Ovary (tissue), 3 donors: ENCODE measurements around the gene MED27.

ENCODE experiments used
- CTCF ChIP-seq, 3 donors: fragments of 450-650 bp in 2 of 3; fragments of 200-600 bp in 1 of 3; IDR thresholded peaks; one replicate each; pipeline versions ENCODE4 v1.5.1 to v1.8.0; 2016 to 2022; ENCODE audit warnings: antibody characterized with exemption in 3 of 3, mild to moderate bottlenecking in 1 of 3
- EP300 ChIP-seq: sonication (generic); formaldehyde crosslinking; IDR thresholded peaks from one replicate; pipeline ENCODE4 v1.6.1; 2017; ENCODE audit warnings: antibody characterized with exemption
- POLR2A ChIP-seq: fragments of 450-650 bp; IDR thresholded peaks from one replicate; pipeline ENCODE4 v1.6.1; 2017; ENCODE audit warnings: antibody characterized with exemption, mild to moderate bottlenecking, moderate library complexity
- donor health status: DM: no; HTN: no; CAD: no.

GRCh38 chr9:131815970-131816873, 263.4 kb downstream of the MED27 start:
- TF ChIP-seq POLR2A (no peak), CTCF (IDR thresholded peaks at IDR 0.05) (no peak), EP300 (no peak)
